ENCODE results near the gene SIVA1.

Gene SIVA1

GRCh38 chr14:104792945-104793702, 40.2 kb downstream of the SIVA1 start:
- TF ChIP-seq CTCF (IDR thresholded peaks at IDR 0.05) = no peak
- no peak for DNase-seq (ENCODE audit: low spot score)
- Histone ChIP-seq H3K27ac (peak overlapping the region in 1 of 2 donors; percentile 51), H3K4me3 (peak overlapping the region; percentile 99)

- TF ChIP-seq CTCF (IDR thresholded peaks at IDR 0.05) = no peak
- Histone ChIP-seq H3K4me3 (peak overlapping the region; percentile 99), H3K27ac (no peak overlapping the region)
- no peak for DNase-seq (ENCODE audit: low spot score)
These were observed 40.7 kb downstream of the SIVA1 start for GRCh38 chr14:104793703-104793959.

GRCh38 chr14:104794099-104794498, 41.2 kb downstream of the SIVA1 start:
- DNase-seq (ENCODE audit: low spot score) = no peak
- no peak for TF ChIP-seq CTCF (IDR thresholded peaks at IDR 0.05)
- Histone ChIP-seq H3K4me3 (peak overlapping the region; percentile 99), H3K27ac (peak overlapping the region in 1 of 2 donors; percentile 99)

GRCh38 chr14:104794631-104794992, 41.7 kb downstream of the SIVA1 start:
- peak overlapping the region; percentile 99 for H3K4me3 ChIP-seq
- peak overlapping the region; percentile 62 to 99 for H3K27ac ChIP-seq
- no peak for TF ChIP-seq CTCF (IDR thresholded peaks at IDR 0.05)
- no peak for DNase-seq (ENCODE audit: low spot score)

DNA sequence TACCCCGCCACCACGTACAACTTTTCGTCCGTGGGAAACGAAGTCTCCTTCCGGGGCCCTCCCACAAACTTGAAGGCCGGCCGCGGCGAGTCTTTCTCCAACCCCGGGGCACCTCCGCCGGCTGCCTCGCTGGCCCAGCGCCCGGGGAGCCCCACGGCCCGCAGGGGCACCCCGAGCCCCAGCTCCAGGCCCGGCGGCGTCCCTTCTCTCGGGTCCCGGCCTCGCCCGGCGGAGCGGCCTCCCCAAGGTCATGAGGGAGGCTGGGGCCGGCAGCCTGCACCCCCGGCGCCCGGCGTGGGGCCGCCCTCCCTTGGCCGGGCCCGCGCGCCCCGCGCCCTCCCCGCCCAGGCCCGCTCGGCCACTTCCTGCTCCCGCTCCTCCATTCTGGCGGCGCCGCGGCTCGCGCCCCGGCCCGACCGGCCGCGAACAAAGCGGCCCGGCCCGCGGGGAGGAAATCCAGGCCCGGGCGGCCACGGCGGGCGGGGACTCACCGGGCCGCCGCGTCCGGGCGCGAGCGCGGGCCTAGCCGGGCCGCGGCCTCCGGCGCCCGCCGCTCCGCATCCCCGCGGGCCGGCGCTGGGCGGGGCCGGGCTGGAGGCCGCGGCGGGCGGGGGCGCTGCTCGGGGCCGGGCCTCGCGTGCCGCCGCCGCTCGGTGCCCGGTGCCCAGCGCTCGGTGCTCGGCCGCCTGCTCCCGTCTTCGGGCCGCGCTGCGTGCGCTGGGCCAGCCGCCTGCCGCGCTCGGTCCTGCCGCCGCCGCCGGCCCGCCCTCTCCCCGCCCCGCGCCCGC, 42.2 kb downstream of the SIVA1 start, which contains the start of gene AKT1:
TSS of gene AKT1 (minus strand) at position 756 of the 788 bp plus-strand sequence. CDS start 3,105 bp downstream, outside the sequence.
- no peak for TF ChIP-seq CTCF (IDR thresholded peaks at IDR 0.05)

GRCh38 chr14:104795781-104796686, 43.1 kb downstream of the SIVA1 start:
- DNase-seq (ENCODE audit: low spot score) = no peak
- Histone ChIP-seq H3K27ac (peak overlapping the region; percentile 67 to 99), H3K4me3 (peak overlapping the region; percentile 99)
- TF ChIP-seq CTCF (IDR thresholded peaks at IDR 0.05) = no peak

More for the DNA sequence above, 42.2 kb downstream of the SIVA1 start, which contains the start of gene AKT1:
- DNase-seq (ENCODE audit: low spot score) = no peak
- peak within 1 kb of the TSS; percentile 67 to 99 for H3K27ac ChIP-seq
- peak within 1 kb of the TSS; percentile 99 for H3K4me3 ChIP-seq
